ENCODE results near the gene GGA3.
"Not testable (repeated sequence)": the region's sequence is repeated elsewhere in the genome, so short reads cannot be mapped to it uniquely, and the experiment has no call there.

The GGA3 gene

DNA sequence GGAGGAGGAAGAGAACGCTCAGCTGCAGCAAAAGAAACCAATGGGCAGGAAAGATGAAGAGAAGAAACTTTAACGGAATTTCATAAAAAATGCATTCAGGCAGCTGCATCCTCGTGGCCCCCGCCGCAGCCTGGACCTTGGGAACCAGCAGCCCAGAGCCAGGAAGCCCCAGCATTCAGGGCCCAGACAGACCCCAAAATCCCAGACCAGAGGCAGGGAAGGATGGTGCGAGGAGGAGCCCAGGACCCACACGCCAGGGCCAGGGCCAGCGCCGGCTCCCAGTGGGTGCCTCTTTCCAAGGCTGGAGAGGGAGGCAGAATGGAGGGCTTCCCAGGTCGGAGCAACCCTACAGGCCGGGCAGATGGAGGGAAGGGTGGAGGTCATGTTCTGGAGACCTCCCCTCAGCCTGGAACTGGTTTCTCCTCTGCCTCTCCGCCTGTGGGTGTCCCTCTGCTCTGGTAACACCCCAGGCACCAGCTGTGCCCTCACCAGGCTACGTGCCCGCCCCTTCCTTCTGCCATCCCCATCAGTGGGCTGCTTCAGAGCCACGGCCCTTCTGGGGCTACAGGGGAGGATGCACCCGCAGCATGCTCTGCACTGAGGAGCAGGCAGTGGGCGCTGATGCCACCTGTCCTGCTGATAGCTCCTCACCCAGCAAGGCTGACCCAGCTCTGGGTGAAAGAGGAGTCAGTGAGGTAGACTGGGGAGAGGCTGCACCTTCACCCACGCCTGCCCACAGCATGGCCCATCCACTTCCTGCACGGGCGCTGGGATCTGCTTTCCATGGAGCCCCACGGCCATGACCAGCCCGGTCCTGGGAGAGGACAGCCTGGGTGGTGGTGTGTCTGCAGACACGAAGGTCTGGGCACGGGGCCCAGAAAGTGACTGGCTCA is 10.8 kb upstream of the GGA3 start:
- DNase-seq (ENCODE audit: low spot score): peak; percentile 46

- DNase-seq (ENCODE audit: low spot score): peak; percentile 86
Measured at GRCh38 chr17:75271233-75271954, 10.0 kb upstream of the GGA3 start.

- DNase-seq (ENCODE audit: low spot score): no peak
Measured at GRCh38 chr17:75270966-75271232, 9.5 kb upstream of the GGA3 start, which contains the start of gene MIF4GD. TSS of gene MIF4GD (minus strand) at chr17:75271231. CDS start at chr17:75270195, 1,036 bp downstream.

- DNase-seq (ENCODE audit: low spot score): peak; percentile 73
Measured at GRCh38 chr17:75270218-75270965, 9.0 kb upstream of the GGA3 start.

DNA sequence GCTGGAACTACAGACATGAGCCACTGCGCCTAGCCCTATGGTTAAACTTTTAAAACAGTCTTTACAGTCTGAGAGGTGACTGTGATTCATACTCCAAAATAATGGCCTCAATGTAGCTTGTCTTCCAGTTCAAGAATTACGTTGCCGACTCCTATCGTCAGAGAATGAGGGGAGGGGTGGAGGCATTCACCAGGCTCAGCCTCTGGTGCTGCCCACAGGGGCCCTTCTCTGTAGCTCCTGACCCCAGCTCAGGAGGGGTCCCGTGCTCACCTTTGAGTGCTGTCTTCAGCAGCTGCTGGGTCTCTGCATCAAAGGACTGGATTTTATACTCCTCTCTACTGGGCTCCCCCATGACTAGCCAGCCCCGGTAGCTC is 8.4 kb upstream of the GGA3 start:
- DNase-seq (ENCODE audit: low spot score): no peak

GRCh38 chr17:75267411-75268232 is 6.2 kb upstream of the GGA3 start:
- no peak for DNase-seq (ENCODE audit: low spot score)

GRCh38 chr17:75267153-75267410 is 5.7 kb upstream of the GGA3 start:
- no peak for DNase-seq (ENCODE audit: low spot score)

GRCh38 chr17:75266316-75267152 is 5.1 kb upstream of the GGA3 start:
- no peak for DNase-seq (ENCODE audit: low spot score)

DNA sequence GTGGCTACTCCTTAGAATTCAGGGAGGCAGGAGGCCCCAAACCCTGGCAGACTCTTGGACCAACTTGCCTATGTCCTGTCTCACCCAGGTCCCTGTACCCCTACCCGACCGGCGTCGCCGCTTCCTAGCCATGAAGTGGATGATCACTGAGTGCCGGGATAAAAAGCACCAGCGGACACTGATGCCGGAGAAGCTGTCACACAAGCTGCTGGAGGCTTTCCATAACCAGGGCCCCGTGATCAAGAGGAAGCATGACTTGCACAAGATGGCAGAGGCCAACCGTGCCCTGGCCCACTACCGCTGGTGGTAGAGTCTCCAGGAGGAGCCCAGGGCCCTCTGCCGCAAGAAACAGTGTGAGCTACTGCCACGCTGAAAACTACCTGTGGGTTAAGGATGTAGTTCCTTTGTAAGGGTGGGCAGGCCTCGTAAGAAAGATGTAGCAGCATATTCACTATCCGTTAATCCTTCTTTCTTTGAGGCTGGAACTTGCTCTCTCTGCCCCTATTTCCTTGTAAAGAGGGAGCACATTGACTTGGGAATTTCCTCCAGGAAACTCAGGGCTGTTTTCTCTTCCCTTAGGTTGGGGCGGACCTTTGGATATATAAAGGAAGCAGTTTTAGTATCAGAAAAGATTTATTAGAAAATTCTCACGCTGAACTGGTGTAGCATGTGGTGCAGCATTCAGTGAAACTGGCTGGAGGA is 4.4 kb upstream of the GGA3 start:
- DNase-seq (ENCODE audit: low spot score): no peak

GRCh38 chr17:75263055-75263454 is 1.6 kb upstream of the GGA3 start:
- DNase-seq (ENCODE audit: low spot score): peak; percentile 44

DNA sequence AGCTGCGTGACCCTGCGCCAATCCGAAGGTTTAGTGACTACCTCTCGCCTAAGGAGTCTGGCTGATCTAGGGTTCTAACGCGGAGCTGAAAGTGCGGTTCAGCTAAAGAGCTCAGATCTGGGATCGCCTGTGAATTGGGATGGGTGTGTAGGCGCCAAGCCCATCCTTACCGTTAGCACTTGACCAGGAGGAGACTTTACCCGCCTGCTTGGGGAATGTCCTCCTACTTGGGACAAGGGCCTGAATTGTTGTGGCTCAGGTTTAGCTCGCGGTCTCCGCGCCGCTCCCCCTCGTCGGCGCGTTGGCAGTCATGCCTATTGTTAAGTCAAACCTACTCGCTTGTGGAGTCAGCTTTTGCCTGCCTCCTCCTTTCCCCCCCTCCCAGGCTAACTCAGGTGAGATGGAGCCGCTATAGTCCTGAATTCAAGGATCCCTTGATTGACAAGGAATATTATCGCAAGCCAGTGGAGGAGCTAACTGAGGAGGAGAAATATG is 753 bp upstream of the GGA3 start:
- no peak for DNase-seq (ENCODE audit: low spot score)

DNA sequence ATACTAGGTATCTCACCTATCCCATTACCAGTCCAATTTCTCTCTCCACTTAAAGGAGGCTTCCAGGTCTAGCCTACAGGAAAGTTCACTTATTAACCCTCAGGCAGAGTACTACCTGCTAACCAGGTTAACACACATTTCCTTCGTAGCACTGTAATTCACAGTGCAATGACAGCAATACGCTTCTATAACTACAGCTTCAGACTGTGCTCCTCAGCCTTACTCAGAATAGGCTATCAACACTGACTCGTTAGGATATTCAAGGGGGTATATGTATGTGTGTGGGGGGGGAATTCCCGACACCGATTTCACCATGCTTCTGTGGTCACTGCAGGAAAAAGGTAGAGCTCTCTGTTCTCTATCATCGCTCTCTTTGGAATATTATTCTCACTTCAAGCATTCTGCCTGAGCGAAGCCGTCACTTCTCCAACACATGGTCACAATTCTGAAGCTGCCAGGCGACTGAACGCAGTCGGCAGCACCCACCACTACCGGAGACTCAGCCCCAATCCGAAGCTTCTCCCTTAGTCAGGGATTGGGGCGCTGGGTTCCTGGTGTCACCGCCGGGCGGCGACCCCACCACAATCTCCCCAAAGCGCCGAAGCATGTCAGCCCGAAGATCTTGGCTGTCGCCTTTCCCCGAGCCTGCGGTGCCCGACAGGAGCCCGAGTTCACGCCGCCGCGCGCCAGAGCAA is 618 bp downstream of the GGA3 start:
- peak; percentile 30 for DNase-seq (ENCODE audit: low spot score)

DNA sequence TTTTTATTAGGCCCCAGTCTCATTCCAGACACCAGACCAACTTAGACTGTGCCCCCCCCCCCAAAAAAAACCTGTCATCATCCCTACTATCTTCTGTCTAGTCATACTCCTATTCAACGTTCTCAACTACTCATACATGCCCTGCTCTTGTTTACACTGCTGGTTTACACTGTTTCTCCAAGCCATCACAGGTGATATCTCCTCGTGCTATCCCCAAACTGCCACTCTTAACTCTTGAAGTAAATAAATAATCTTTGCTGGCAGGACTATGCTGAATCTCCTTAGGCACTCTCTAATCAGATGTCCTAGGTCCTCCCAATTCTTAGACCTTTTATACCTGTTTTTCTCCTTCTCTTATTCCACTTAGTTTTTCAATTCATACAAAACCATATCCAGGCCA is 4.2 kb downstream of the GGA3 start:
- DNase-seq (ENCODE audit: low spot score): not testable (repeated sequence)

DNA sequence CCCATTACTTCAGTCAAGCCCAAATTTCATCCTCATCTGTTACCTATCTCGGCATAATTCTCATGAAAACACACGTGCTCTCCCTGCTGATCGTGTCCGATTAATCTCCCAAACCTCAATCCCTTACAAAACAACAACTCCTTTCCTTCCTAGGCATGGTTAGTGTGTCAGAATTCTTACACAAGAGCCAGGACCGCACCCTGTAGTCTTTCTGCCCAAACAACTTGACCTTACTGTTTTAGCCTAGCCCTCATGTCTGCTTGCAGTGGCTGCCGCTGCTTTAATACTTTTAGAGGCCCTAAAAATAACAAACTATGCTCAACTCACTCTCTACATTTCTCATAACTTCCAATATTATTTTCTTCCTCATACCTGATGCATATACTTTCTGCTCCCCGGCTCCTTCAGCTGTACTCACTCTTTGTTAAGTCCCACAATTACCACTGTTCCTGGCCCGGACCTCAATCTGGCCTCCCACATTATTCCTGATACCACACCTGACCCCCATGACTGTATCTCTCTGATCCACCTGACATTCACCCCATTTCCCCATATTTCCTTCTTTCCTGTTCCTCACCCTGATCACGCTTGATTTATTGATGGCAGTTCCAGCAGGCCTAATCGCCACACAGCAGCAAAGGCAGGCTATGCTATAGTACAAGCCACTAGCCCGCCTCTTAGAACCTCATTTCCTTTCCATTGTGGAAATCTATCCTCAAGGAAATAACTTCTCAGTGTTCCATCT is 5.3 kb downstream of the GGA3 start:
- not testable (repeated sequence) for DNase-seq (ENCODE audit: low spot score)

- no peak for DNase-seq (ENCODE audit: low spot score)
Measured at GRCh38 chr17:75252039-75252816, 9.2 kb downstream of the GGA3 start.

- DNase-seq (ENCODE audit: low spot score): no peak
Measured at GRCh38 chr17:75250009-75250471, 11.4 kb downstream of the GGA3 start.

- no peak for DNase-seq (ENCODE audit: low spot score)
Measured at GRCh38 chr17:75249564-75249963, 11.8 kb downstream of the GGA3 start.

DNA sequence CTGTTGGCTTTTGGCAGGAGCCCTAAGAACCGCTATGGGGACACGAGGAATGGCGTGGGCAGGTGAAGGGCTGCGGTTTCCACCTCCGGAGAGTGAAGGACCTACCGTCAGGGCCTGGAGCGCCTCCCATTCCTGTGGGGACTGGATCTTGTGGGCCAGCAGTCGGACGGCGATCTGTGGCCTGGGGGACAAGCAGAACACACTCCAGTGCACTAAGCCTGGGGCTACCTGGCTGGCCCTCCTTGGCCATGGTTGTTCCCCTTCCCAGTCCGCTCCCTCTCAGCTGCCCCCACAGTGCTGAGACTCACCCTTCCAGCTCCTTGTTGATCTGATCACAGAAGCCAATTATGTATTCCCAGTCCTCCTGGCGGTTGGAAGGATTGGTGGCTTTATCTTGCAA is 15.0 kb downstream of the GGA3 start:
- DNase-seq (ENCODE audit: low spot score): no peak

Measured in NAMALWA (cell line).